RKO (cell line): ENCODE results near the gene MMD.
A peak's percentile ranks its signal among the peaks of the same experiment; 100 is the strongest.

Source experiments
- DNase-seq: peaks from one replicate; pipeline ENCODE4 v3.0.0-alpha.2; 2016; ENCODE audit warnings: low spot score

Gene MMD

GRCh38 chr17:55348749-55349354, 72.8 kb downstream of the MMD start:
- peak; percentile 60 for DNase-seq

- DNase-seq, result no peak
Observed at GRCh38 chr17:55347341-55347740, 74.3 kb downstream of the MMD start.

- DNase-seq, result no peak
Observed at GRCh38 chr17:55346658-55347057, 75.0 kb downstream of the MMD start.

GRCh38 chr17:55345132-55345531, 76.5 kb downstream of the MMD start:
- DNase-seq, result no peak

GRCh38 chr17:55344514-55344997, 77.1 kb downstream of the MMD start:
- no peak for DNase-seq

- DNase-seq, result no peak
Observed at GRCh38 chr17:55343900-55344513, 77.6 kb downstream of the MMD start.

- DNase-seq, result no peak
Observed at GRCh38 chr17:55342800-55343585, 78.6 kb downstream of the MMD start.
